ENCODE results near the gene RAD51B.

RAD51B gene

DNA sequence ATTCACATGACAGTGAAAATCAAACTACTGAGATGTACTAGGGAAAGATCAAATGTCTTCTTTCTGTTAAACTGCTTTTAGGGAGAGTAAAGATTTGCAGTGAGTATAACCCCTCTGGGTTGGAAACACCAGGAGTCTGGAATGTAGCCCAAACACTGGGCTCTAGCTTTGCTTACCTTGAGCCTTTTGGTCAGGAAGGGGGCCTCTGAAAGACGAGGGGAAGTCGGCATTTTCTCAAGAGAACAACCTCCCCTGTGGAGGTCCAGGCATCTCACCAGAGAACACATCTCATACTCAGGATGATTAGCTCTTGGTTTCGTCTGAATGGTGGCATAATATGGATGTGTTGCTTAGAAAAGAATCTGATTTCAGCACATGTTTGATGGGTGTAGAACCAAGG lies 804.2 kb downstream of the RAD51B start:
- TF ChIP-seq, protein P1, sequence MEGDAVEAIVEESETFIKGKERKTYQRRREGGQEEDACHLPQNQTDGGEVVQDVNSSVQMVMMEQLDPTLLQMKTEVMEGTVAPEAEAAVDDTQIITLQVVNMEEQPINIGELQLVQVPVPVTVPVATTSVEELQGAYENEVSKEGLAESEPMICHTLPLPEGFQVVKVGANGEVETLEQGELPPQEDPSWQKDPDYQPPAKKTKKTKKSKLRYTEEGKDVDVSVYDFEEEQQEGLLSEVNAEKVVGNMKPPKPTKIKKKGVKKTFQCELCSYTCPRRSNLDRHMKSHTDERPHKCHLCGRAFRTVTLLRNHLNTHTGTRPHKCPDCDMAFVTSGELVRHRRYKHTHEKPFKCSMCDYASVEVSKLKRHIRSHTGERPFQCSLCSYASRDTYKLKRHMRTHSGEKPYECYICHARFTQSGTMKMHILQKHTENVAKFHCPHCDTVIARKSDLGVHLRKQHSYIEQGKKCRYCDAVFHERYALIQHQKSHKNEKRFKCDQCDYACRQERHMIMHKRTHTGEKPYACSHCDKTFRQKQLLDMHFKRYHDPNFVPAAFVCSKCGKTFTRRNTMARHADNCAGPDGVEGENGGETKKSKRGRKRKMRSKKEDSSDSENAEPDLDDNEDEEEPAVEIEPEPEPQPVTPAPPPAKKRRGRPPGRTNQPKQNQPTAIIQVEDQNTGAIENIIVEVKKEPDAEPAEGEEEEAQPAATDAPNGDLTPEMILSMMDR (IDR thresholded peaks at IDR 0.05): no peak

DNA sequence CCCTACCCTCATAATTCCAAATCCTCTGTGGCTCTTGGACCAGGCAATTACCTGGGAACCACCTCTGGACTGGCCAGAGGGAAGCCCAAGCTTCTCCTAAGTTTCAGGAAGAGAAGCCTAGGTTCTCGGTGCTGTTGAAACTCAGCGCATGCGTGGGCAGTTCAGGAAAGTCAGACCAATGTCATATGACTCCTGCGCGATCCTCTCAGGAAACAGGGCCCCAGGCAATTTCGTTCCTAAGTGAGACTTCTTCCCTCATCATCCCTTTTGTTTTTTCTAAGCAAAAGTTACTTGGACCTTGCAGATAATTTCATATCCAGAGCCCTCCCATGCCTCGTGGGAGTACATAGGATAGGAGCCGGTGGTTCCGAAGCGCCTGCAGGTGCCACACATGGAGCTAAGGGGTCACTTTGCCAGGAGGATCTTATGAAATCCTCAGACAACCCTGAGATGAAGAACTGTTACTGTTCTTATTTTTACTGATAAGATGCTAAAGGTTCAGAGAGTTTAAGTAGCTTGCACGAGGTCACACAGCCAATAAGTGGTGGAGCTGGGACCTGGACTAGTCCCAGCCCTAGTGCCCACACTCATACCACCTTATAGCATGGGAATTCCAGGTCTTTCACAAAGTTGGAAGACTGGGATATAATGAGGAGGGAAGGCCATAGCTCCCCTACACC lies 805.1 kb downstream of the RAD51B start:
- TF ChIP-seq, protein P1 (IDR thresholded peaks at IDR 0.05): no peak

- TF ChIP-seq, protein P1 (IDR thresholded peaks at IDR 0.05): no peak
These were observed 805.9 kb downstream of the RAD51B start for GRCh38 chr14:68625366-68626090.

GRCh38 chr14:68626386-68626785 lies 806.8 kb downstream of the RAD51B start:
- TF ChIP-seq, protein P1 (IDR thresholded peaks at IDR 0.05): no peak

DNA sequence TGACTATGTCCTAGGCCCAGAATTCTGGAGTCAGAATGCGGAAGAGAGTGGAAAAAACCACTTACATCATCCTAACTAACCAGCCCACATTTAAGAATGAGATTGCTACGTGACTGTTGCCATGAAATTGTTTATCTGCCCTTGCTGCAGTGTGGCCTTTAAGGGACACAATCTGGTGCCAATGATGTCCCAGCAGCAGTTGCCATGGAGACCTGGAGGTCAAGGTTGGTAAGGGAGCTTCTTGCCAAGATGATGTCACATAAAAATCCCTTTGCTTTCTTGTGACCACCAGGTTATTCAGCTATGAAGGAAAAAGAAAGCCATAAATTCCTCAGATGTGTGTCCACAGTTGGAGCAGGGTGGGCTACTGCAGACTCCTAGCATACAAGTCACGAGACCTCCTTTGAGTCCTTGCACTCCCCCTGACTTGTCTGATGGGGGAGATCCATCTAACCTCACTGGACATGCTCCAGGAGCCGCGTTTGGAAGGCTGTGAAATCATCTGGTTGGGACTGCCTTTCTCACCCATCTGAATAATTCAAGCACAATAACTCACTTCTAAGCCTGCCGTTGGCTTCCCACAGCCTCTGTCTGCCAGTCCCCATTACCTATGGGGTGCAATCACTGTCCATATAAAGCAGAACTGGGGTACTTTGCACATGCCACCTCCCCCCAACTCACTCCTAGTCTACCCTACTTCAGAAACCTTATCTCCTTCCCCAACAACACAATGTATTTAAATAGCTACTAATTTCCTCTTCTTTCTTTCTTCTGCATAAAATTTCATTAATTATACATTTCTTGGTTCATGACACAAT lies 807.7 kb downstream of the RAD51B start:
- TF ChIP-seq, protein P1 (IDR thresholded peaks at IDR 0.05): no peak

- TF ChIP-seq, protein P1 (IDR thresholded peaks at IDR 0.05): no peak
These were observed 808.5 kb downstream of the RAD51B start for GRCh38 chr14:68627868-68628604.
